GM12873 (cell line): ENCODE data around the gene COPB1.
A peak's percentile ranks its signal among the peaks of the same experiment; 100 is the strongest.

Source experiments
- TF ChIP-seq, protein P1 (sequence below): IDR thresholded peaks from 2 replicates; pipeline ENCODE4 v1.5.1; 2012; ENCODE audit warnings: low read depth, mild to moderate bottlenecking, moderate library complexity, low read length, control low read depth; ENCODE audit not compliant: insufficient read depth; ENCODE audit errors: missing control alignments

The COPB1 gene

DNA sequence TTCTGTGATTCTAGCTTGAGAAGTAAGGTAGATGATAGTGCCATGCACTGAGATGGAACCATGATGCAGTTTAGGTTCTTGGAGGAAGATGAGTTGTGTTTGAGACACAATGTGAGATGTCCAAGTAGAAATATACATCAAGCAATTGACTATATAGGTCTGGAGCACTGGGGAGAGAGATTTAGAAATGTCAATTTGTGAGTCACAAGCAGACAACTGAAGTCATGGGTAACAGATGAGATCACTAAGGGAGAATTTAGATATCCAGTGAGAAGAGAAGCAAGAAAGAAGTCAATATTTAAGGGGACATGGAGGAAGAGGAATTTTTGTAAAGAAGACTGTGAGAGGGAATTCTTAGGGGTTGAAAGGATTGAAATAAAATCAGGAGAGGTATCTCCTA lies 75.5 kb downstream of the COPB1 start:
- TF ChIP-seq, protein P1, sequence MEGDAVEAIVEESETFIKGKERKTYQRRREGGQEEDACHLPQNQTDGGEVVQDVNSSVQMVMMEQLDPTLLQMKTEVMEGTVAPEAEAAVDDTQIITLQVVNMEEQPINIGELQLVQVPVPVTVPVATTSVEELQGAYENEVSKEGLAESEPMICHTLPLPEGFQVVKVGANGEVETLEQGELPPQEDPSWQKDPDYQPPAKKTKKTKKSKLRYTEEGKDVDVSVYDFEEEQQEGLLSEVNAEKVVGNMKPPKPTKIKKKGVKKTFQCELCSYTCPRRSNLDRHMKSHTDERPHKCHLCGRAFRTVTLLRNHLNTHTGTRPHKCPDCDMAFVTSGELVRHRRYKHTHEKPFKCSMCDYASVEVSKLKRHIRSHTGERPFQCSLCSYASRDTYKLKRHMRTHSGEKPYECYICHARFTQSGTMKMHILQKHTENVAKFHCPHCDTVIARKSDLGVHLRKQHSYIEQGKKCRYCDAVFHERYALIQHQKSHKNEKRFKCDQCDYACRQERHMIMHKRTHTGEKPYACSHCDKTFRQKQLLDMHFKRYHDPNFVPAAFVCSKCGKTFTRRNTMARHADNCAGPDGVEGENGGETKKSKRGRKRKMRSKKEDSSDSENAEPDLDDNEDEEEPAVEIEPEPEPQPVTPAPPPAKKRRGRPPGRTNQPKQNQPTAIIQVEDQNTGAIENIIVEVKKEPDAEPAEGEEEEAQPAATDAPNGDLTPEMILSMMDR, result no peak

DNA sequence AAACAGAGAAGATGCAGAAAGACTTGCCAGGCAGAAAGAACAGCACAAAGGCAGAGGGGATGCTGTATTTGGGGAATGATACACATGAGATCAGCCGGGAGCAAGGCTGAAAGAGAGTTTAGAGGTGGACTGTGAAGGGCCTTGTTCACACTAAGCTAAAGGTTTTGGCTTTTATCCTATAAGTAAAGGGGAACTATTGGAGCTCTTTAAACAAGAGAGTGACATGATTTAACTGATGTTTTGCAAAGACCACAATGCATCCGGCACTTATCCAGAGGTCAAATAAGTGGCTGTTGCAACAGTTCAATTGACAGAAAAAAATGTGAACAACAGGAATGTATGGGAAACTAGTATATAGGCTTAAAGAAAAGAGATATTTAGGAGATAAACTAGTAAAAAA lies 76.0 kb downstream of the COPB1 start:
- TF ChIP-seq, protein P1, result no peak

DNA sequence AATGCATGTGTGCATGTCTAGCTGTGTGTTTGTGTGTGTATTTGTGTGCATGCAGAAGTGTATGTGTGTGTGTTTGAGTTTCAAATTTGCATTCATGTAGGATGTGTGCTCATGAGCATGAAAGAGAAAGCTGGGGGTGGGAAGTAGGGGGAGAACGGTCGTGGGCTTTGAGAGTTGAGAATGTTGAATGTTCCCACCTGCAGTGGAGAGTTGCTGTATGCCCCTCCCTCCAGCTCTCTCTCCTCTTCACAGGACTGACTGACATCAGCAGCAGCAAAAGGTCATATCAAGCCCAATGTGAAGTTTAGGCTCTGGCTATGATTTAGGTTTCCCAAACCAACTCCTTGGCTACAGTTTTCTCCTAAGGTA lies 76.8 kb downstream of the COPB1 start:
- TF ChIP-seq, protein P1, result no peak

DNA sequence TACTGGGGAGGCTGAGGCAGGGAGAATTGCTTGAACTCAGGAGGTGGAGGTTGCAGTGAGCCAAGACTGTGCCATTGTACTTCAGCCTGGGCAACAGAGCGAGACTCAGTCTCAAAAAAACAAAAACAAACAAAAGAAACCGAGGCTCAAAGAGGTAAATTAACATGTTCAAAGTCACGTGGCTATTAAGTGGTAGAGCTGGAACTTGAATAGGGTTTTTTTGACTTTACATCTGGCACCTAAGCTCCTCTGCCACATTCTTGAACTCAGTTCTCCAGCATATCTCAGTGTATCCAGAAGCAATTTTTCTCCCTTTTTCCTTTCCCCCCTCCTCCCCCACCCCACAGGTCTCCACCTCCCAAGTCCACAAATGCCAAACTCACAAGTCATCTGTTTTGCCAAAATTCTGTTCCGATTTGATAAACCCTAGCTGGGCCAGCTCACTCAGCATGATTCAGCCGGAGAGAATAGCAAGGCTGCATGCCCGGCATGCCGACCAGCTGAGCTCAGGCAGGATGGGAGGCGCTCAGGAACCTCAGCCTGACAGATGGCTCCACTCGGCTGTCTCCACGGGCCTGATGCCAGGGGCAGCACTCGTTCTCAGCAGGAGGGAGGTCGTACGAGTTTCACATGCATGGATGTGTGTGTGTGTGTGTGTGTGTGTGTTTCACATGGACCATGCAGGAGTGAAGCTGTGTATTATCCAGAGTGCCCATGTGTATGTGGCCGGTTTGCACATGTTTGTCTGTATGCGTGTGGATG lies 77.4 kb downstream of the COPB1 start:
- TF ChIP-seq, protein P1, result no peak

DNA sequence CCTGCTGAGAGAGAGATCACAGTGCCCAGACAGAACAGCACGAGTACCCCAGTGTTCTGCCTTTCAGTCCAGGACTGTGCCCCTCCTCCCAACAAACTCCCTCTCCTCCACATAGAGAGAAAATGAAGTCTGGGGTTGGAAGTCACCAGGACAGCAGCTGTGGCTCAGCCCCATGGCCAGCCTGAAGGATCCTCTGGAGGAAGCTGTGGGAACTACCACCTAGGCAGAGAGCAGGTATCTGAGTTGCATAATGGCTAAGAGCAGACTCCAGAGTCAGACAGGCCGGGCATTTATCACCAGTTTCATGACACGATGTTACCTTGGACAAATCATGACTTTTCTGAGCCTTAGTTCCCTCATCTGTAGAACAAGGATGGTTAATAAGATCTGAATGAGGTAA lies 79.4 kb downstream of the COPB1 start:
- TF ChIP-seq, protein P1, result no peak

DNA sequence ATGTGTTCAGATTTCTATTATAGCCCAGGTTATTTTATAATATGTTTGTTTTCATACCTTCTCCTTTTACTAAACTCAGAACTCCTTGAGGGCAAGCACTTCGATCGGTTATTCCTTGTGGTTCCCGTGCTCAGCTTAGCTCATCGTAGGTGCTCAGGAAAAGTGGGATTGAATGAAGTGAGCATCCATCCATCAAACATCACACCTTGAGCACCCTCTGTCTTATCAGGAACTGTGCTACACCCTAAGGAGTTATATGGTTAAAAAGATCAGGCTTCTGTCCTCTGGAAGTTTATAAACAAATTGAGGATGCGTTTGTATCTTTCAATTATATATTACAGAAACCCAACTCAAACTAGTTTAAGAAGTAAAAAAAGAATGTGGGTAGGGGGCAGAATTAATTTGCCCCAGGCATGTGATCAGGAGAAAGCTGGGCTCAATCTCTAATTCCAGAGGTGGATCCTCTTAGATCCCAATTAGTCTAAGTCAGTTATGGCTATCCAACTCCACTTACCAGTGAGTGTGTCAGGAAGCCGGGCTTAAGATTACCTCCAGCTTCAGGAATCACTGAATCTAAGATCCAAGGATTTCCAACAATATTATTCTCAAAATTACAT lies 80.7 kb downstream of the COPB1 start:
- TF ChIP-seq, protein P1, result peak; percentile 57

DNA sequence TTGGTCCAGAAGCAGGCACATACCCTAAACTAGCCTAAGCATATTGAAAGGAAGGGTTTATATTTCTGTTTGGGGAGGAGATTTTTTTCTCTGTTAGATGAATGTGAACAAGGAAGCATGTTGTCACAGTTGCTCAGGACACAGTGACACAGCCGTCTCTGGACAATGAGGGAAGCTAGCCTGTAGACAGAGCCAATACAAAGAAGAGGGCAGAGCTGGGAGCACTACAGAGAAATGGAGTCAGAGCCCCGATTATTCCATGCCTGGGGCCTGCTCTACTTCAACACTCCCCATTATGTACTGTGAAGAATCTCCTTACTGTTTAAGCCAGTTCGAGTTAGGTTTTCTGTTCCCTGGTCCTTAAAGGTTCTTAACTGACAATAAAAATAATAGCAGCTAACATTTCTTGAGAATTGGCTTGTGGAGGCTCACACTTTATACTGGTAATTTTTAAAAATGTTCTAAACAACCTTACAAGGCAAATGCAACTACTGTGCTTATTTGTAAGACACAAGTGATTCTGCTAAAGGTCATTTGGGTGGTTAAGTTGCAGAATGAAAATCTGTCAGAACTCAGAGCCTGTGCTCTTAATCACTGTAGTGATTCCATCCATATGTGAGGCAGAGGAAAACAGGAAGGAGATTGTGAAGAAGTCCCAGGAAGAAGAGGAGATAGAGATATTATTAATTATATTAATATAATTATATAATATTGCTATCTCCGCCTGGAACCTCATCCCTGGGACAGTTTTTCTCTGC lies 81.8 kb downstream of the COPB1 start:
- TF ChIP-seq, protein P1, result no peak
